HG02852 (cell line): ENCODE data around the gene SFXN1.
A peak's percentile ranks its signal among the peaks of the same experiment; 100 is the strongest.
"Not testable (repeated sequence)": the region's sequence is repeated elsewhere in the genome, so short reads cannot be mapped to it uniquely, and the experiment has no call there.

Experiments used
- ATAC-seq: cut with Tn5 transposase; IDR thresholded peaks from one replicate; pipeline ENCODE4 v1.9.1; 2021; ENCODE audit warnings: mild to moderate bottlenecking, moderate library complexity; ENCODE audit not compliant: unreplicated experiment

The SFXN1 gene

GRCh38 chr5:175493260-175493659 lies 14.9 kb downstream of the SFXN1 start:
- ATAC-seq, result no peak

GRCh38 chr5:175493726-175494125 lies 15.4 kb downstream of the SFXN1 start:
- ATAC-seq, result no peak

GRCh38 chr5:175494264-175495183 lies 16.2 kb downstream of the SFXN1 start:
- no peak for ATAC-seq

- ATAC-seq, result no peak
Measured at GRCh38 chr5:175501759-175502158, 23.4 kb downstream of the SFXN1 start.

DNA sequence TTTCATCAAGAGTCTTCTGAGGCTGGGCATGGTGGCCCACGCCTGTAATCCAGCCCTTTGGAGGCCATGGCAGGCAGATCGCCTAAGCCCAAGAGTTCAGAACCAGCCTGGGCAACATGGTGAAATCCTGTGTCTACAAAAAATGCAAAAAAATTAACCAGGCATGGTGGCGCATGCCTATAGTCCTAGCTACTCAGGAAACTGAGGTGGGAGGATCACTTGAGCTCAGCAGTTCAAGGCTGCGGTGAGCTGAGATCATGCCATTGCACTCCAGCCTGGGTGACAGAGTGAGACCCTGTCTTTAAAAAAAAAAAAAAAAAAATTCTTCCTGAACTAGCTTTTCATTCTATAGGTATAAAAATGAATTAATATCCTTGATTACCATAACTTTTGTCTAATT lies 29.3 kb downstream of the SFXN1 start:
- not testable (repeated sequence) for ATAC-seq

DNA sequence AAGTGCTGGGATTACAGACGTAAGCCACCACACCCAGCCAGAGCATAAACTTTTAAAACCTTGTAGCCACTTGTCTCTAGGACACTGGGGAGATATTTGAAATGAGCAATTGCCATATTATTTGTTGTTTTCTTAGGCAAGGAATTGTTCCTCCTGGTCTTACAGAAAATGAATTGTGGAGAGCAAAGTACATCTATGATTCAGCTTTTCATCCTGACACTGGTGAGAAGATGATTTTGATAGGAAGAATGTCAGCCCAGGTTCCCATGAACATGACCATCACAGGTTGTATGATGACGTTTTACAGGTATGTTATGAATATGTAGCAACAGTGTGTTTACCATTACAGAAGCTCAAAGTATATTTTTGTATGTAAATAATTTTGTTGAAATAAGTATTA lies 30.5 kb downstream of the SFXN1 start:
- ATAC-seq, result no peak

GRCh38 chr5:175513297-175513696 lies 34.9 kb downstream of the SFXN1 start:
- ATAC-seq, result no peak

DNA sequence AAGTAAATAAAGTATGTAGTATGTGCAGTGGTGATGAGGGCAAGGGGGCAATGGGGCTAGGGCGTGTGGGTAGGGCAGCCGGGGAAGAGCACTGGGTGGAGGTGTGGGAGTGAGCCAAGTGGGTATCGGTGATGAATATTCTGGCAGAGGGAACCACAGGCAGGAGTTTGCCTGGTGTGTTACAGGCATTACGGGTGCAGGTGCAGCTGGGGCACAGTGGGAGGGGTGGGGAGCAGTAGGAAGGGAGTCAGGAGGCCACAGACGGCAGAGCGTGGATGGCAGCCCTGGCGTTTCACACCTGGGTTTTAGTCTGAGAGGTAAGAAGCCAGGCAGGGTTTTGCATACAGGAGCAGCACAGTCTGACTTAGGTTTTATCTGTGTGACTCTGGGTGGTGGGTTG lies 35.4 kb downstream of the SFXN1 start:
- no peak for ATAC-seq

GRCh38 chr5:175516933-175517823 lies 38.8 kb downstream of the SFXN1 start:
- no peak for ATAC-seq

DNA sequence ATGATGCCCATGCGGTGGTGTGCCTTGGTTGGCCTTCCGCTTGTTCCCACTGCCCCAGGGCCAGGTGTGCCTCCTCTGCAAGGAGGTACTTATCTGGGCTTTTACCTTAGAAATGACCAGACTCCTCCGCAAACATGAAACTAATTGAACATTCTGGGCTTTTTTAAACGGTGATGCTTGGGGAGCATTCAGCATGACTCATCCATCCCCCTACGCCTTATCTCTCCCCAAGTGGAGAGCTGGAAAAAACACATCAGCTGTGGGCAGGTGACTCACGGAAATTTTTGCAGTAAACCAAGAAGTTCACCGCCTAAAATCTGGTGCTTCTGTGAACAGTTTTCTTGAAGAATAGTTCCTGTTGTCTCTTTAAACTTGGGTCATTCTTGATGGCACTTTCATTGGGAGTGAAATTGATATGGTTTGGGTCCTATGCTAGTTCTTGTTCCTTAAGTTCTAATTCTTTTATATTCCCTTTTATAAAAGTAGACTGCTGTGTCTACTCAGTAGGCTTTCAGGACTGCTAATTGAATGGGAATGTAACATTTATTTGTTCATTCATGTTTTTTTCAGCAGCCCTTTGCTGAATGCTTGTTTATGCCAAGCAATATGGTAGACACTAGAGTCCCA lies 39.6 kb downstream of the SFXN1 start:
- no peak for ATAC-seq

- ATAC-seq, result no peak
Measured at GRCh38 chr5:175519006-175519405, 40.6 kb downstream of the SFXN1 start.

- ATAC-seq, result no peak
Measured at GRCh38 chr5:175520321-175520720, 42.0 kb downstream of the SFXN1 start.

GRCh38 chr5:175520873-175521272 lies 42.5 kb downstream of the SFXN1 start:
- ATAC-seq, result no peak

- no peak for ATAC-seq
Measured at GRCh38 chr5:175521313-175521833, 43.0 kb downstream of the SFXN1 start.

- ATAC-seq, result no peak
Measured at GRCh38 chr5:175523292-175523691, 44.9 kb downstream of the SFXN1 start.

GRCh38 chr5:175524211-175524610 lies 45.9 kb downstream of the SFXN1 start:
- no peak for ATAC-seq

DNA sequence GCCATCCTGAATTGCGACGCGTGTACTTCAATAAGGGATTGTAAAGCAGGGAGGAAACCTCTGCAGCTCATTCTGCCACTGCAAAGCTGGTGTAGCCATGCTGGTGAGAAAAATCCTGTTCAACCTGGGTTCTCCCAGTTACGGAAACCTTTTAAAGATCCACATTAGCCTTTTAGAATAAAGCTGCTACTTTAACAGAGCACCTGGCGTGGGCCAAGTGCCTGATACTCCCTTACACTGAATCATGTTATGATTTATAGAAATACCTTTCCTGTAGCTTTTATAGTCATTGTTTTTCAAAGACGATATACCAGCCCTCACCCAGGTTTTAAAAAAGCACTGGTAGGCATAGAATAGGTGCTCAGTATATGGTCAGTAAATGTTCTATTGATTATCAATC lies 48.3 kb downstream of the SFXN1 start:
- ATAC-seq, result no peak

- ATAC-seq, result no peak
Measured at GRCh38 chr5:175531361-175531760, 53.0 kb downstream of the SFXN1 start.

GRCh38 chr5:175534070-175534932 lies 55.9 kb downstream of the SFXN1 start:
- ATAC-seq, result peak; percentile 98

- ATAC-seq, result not testable (repeated sequence)
Measured at GRCh38 chr5:175535331-175535730, 57.0 kb downstream of the SFXN1 start.
